Measurements from ENCODE around the gene TEN1. TPM values are rescaled to one million over a fixed set of nuclear protein-coding genes. Genes with fewer than 3 reads are reported as not detected.
A peak's percentile ranks its signal among the peaks of the same experiment; 100 is the strongest.

The TEN1 gene, protein sequence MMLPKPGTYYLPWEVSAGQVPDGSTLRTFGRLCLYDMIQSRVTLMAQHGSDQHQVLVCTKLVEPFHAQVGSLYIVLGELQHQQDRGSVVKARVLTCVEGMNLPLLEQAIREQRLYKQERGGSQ
- total RNA-seq, result 10 to 100 TPM; 13.4 to 20.5 TPM

DNA sequence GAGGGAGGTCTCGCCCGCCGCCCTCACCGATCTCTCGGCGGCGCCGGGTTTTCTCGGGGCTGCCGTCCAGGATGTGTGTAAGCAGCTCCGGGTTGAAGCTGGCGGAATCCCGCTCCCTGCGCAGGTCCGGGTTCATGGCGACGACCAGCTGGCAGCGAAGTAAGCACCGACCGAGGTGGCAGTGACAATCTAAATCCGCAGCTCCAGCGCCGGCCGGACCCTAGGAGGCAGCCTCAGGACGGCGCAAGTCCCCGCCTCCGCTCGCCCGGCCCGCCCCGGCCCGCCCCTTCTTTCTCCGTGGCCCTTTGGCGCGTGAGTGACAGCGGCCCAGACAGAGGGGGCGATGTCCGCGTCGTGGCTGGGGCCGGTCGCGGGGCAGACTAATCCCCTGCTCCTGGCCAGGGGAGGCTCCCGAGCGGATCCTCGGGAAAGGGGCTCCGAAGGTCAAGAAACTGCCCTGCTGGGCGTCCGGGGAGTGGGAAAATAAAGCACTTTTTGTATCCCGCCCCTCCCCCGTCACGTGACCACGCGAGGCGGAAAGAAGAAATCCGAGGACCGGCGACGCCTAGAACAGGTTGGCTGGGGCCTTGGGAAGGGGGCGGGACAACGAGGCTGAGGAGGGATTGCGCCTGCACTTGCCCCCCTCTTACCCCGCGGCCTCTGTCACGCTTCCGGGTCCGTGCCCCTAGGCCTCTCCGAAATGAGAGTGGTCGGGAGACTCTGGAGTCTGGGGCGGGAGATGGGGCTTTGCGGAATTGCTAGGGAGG, at the start of gene TEN1, which contains the start of gene ACOX1:
TSS of gene TEN1 (plus strand) at position 303 of the 767 bp plus-strand sequence. CDS start 6,953 bp downstream, outside the sequence.
TSS of gene ACOX1 (minus strand) at position 229 of the 767 bp plus-strand sequence. CDS start at position 136, 93 bp downstream.
- peaks cover 5 to 6% of the 10 kb centered on the region in 2 donors for H3K36me3 Mint-ChIP-seq
- peak within 1 kb of the TSS; percentile 99 to 100 for H3K27ac Mint-ChIP-seq
- DNase-seq (ENCODE audit: low spot score in 2 of 2) (peak; percentile 93 to 95), ATAC-seq (peak; percentile 95 to 97)
- H3K9me3 Mint-ChIP-seq, result no peaks in the 10 kb centered on the region

DNA sequence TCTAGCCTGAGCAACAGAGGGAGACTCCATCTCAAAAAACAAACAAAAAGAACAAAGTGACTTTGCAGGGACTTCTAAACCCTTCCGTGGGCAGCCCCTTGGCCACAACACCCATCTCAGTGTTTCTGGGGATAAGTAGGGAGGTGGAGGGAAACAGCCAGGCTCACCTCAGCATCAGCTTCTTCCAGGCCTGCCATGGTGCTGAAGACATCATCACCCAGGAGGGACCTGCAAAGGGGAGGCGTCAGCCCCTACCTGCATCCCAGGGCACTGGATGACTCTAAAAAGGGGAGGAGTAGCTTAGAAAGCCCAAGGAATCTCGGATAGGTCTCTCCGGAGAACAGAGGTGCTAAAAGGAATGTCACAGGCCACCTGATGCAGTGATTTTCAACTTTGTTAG, 48.0 kb upstream of the TEN1 start:
- Mint-ChIP-seq H3K9me3 (no peaks in the 10 kb centered on the region), H3K36me3 (no peaks in the 10 kb centered on the region)
- no peak for ATAC-seq

DNA sequence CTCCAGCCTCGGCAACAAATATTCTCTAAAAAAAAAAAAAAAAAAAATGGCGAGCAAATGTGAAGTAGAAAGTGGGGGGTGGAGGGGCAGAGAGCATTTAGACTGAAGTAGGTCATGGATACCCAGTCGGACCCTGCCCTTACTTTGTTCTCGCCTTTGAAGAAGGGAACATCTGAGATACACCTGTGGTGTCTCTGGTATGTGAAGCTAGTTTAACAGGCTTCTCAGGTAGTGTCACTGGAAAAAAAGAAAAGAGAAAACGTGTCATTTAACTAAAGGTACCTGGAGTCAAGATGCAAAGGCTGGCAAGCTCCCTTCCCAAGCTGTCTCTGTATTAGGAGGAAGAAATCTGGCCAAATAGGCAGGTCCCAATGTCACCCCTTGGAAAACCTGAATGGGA, 46.2 kb upstream of the TEN1 start:
- H3K36me3 Mint-ChIP-seq, result no peaks in the 10 kb centered on the region
- ATAC-seq, result no peak
- no peaks in the 10 kb centered on the region for H3K9me3 Mint-ChIP-seq

More for the DNA sequence above, 48.0 kb upstream of the TEN1 start:
- no peak for DNase-seq (ENCODE audit: low spot score in 2 of 2)
- H3K27ac Mint-ChIP-seq, result no peak overlapping the region

DNA sequence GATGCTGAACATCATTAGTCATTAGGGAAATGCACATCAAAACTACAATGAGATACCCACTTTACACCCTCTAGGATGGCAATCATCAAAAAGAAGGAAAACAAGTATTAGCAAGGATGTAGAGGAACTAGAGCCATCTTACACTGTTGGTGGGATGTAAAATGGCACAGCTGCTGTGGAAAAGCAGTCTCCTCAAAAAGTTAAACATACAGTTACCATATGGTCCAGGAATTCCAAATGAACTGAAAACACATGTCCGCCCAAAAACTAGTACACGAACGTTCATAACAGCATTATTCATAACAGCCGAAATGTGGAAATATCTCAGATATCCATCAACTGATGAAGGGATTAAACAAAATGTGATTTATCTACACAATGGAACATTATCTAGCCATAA, 45.2 kb upstream of the TEN1 start:
- no peaks in the 10 kb centered on the region for H3K36me3 Mint-ChIP-seq
- ATAC-seq (no peak), DNase-seq (ENCODE audit: low spot score in 2 of 2) (no peak)
- H3K9me3 Mint-ChIP-seq, result no peaks in the 10 kb centered on the region
- H3K27ac Mint-ChIP-seq, result no peak overlapping the region

More for the DNA sequence above, 46.2 kb upstream of the TEN1 start:
- DNase-seq (ENCODE audit: low spot score in 2 of 2), result no peak
- H3K27ac Mint-ChIP-seq, result no peak overlapping the region

DNA sequence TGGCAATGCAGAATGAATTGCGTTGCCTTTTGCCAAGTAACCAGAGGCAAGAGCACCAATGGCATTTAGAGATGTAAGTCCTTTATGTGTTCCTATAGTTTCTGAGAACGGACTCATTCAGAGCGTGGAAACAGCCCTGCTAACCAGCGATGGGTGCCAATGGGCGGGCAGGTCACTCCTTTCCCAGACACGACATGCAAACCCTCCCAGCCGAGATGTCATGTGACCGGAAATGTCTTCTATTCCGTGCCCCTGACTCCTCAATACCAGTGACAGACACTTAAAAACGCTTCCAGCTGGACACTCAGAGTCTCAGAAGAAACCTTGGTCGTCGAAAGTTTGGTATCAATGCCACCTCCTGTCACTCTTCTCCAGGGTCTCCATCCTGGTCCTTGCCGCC, 41.4 kb upstream of the TEN1 start:
- ATAC-seq (no peak), DNase-seq (ENCODE audit: low spot score in 2 of 2) (no peak)
- no peaks in the 10 kb centered on the region for H3K9me3 Mint-ChIP-seq
- no peak overlapping the region for H3K27ac Mint-ChIP-seq
- no peaks in the 10 kb centered on the region for H3K36me3 Mint-ChIP-seq

DNA sequence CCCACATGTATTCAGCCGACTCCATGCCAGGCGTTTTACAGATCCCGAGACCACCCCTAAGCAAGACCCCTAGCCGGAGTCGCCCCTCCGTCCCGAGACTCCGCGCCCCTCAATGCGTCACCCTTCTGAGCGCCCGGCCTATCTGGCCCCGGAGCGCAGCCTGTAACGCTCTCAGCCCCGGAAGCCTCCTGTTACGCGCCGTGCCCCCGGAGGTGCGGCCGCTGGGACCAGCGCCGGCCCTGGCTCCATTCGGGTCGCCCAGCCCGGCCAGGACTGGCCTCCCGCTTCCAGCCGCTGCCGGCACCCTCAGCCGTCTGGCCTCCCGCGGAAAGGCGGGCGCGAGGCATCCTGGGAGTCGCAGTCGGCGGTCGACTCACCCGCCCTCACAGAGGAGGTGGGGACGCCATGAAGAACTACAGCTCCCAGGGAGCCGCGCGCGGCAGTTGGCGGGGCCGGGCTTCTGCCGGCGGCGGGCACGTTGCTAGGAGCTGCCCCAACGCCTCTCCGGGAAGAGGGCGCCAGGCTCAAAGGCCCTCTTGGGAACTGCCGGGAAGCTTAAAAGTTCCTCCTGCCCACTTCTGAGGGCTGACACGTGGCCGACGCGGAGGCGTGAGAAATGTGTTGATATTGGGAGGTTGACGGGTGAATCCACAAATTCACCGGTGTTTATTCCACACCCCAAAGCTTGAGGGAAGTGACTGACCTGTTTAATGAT, 38.2 kb upstream of the TEN1 start, which contains the start of gene FBF1:
TSS of gene FBF1 (minus strand) at position 316 of the 715 bp plus-strand sequence. CDS start 2,893 bp downstream, outside the sequence.
- DNase-seq (ENCODE audit: low spot score in 2 of 2), result peak; percentile 89 to 90
- peak; percentile 99 for ATAC-seq
- no peaks in the 10 kb centered on the region for H3K36me3 Mint-ChIP-seq

DNA sequence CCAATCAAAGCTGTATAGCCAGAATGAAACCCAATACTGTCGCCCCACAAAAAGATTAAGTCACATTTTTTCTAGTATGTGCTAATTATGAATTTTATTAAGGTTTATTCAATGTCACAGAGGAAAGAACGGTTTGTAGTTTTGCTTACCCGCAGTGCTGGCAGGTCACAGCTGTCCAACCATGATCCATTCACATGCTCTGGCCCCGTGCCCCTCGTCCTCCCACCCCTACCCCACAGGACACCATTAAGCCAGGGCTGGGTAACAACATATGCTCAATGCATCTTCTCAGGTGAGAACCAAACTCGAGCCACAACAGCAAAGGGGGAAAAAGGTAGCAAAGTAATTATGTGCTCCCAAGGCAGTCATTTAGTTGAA, 37.6 kb upstream of the TEN1 start:
- no peaks in the 10 kb centered on the region for H3K9me3 Mint-ChIP-seq
- ATAC-seq (no peak), DNase-seq (ENCODE audit: low spot score in 2 of 2) (no peak)
- peak overlapping the region; percentile 91 to 94 for H3K27ac Mint-ChIP-seq
- H3K36me3 Mint-ChIP-seq, result no peaks in the 10 kb centered on the region

More for the DNA sequence above, 38.2 kb upstream of the TEN1 start, which contains the start of gene FBF1:
- no peaks in the 10 kb centered on the region for H3K9me3 Mint-ChIP-seq
- H3K27ac Mint-ChIP-seq, result peak within 1 kb of the TSS; percentile 92 to 94

DNA sequence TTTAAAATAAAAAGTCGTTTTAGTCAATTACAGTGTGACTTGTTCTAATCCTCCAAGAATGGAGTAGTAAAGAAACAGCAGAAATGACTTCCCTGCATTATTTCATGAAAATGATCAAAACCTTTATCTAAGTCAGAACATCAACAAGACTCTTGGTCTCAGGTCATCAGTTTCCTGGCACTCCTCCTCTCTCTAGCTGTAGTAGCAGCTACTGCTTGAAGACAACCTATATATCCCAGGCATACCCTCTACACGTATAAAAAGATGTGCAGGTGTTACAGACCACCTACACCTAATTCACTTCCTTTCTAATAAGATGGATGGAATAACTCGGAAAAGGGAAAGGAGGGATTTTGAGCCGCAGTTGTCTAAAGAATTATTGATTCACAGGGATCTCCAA, 36.6 kb upstream of the TEN1 start:
- Mint-ChIP-seq H3K27ac (no peak overlapping the region), H3K9me3 (no peaks in the 10 kb centered on the region), H3K36me3 (no peaks in the 10 kb centered on the region)
- DNase-seq (ENCODE audit: low spot score in 2 of 2) (no peak), ATAC-seq (no peak)

DNA sequence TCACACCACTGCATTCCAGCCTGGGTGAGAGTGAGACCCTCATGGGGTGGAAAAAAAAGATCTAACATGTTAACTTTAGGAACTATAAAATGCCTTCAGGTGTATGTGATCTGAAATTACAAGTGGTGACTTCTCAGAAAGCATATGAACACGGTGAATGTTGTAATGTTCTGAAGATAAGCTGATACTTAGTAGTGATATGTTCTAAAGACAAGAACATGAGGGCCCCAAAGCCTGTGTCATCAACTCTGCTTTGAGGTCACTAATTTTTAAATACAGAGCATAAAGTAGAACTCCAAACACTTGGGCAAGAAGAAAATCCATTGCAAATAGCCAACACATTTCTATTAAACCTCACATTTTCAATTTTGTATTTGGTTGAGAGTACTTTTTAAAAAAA, 35.5 kb upstream of the TEN1 start:
- H3K9me3 Mint-ChIP-seq, result no peaks in the 10 kb centered on the region
- H3K27ac Mint-ChIP-seq, result peak overlapping the region in 1 of 2 donors; percentile 9
- no peak for ATAC-seq
- H3K36me3 Mint-ChIP-seq, result no peaks in the 10 kb centered on the region
- no peak for DNase-seq (ENCODE audit: low spot score in 2 of 2)

DNA sequence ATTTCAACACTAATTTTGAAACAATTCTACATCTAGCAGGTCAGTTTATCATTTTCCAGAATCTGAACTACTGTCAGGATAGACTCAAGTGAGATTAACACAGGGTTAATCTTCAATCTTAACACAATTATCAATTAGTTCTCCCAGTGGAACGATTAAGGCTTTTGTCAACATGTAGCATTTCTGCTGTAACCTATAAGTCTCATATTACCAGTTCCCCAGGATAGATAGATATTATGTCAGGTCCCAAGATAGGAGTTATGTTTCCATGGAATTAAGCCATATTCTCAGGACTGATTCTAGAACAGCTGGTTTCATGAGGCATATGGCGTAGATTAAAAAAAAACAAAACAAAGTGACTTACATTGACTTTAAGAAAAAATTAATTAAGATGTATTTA, 33.8 kb upstream of the TEN1 start:
- no peak overlapping the region for H3K27ac Mint-ChIP-seq
- DNase-seq (ENCODE audit: low spot score in 2 of 2), result no peak

DNA sequence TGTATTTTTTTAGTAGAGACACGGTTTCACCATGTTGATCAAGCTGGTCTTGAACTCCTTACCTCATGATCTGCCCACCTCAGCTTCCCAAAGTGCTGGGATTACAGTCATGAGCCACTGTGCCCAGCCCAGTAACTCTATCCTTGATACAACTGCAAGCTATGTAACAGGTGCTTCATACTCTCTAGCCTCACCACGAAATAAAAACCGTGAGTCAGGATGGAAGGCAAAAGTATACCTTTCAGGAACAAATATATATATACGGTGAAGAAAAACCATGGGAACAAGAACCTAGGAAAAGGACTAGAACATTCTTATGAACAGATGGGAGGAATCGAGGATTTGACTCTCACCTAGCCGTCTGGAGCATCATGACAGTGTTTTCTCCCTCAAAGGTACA, 28.6 kb upstream of the TEN1 start:
- DNase-seq (ENCODE audit: low spot score in 2 of 2), result no peak
- Mint-ChIP-seq H3K27ac (peak overlapping the region in 1 of 2 donors; percentile 17), H3K36me3 (peaks cover under 1 to 5% of the 10 kb centered on the region in 2 donors)

More for the DNA sequence above, 33.8 kb upstream of the TEN1 start:
- ATAC-seq, result no peak
- peaks cover 0 to 5% of the 10 kb centered on the region in 2 donors for H3K36me3 Mint-ChIP-seq
- H3K9me3 Mint-ChIP-seq, result no peaks in the 10 kb centered on the region

DNA sequence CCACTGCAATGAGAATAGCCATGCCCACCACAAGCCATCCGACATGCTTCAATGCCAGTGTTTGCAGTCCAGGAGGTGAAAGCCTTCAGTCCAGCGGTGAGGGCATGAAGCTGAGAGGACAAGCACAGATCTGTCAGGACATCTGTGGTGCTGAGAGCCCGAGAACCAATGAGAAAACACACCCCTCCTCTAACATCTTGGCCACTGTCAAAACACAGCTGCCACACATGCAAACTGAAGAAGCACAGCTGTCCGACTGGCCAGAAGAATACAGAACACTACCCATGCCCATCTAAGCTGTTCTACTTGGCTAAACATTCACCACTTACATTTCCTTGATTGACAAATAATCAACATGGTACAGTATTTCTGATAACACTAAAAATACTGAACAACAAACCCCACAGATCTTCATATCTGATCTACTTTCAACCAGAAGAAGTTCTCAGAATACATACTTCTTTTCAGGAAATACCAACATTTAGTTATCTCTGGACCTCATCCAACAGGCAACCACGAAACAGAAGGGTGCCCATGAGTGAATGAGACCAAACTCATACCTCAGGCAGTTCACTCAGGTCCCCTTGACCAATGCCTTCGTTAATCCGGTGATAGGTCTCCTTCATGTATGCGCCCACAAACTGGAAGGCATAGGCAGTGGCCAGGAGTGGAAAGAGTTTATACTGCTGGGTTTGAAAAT, 28.0 kb upstream of the TEN1 start:
- ATAC-seq, result no peak
- H3K9me3 Mint-ChIP-seq, result no peaks in the 10 kb centered on the region
- H3K27ac Mint-ChIP-seq, result peak overlapping the region; percentile 17 to 33
- no peak for DNase-seq (ENCODE audit: low spot score in 2 of 2)
- peaks cover 5% of the 10 kb centered on the region in 2 donors for H3K36me3 Mint-ChIP-seq

More for the DNA sequence above, 28.6 kb upstream of the TEN1 start:
- ATAC-seq, result no peak
- H3K9me3 Mint-ChIP-seq, result no peaks in the 10 kb centered on the region

DNA sequence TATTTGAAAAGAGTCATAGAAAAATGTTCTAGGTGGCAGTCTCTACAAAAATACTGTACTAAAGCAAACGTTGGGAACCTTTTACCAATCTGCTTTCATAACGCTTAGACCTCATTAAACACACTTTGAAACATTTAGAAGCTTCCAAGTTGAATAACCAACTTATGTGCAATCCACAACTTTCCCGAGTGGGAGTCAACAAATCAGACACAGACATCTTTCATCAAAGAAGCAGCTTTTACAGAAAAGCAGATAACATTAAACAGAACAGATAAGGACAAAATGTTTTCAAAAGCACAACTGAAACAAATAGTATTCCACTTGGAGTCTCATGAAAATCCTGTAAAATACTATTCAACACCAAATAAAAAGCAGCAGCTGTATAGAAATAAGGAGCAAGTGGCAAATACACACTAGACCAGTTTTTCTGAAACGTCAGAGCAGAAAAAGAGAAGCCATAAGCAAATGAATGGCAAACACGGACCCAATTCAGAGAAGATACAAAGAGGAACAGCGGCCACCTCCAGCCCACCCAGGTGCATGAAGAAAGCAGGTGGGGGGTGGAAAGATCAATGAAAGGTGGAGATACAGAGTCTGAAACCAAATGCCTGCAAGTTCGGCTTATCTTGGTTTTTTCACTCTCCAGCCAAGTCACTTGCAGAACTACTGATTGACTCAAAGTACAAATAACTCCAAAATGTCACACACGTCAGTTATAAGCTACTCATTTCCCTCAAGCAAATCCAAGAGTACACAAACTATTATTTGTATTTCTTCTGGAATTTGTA, 19.8 kb upstream of the TEN1 start:
- peaks cover 5 to 6% of the 10 kb centered on the region in 2 donors for H3K36me3 Mint-ChIP-seq
- H3K9me3 Mint-ChIP-seq, result no peaks in the 10 kb centered on the region
- DNase-seq (ENCODE audit: low spot score in 2 of 2) (no peak), ATAC-seq (no peak)
- H3K27ac Mint-ChIP-seq, result no peak overlapping the region

DNA sequence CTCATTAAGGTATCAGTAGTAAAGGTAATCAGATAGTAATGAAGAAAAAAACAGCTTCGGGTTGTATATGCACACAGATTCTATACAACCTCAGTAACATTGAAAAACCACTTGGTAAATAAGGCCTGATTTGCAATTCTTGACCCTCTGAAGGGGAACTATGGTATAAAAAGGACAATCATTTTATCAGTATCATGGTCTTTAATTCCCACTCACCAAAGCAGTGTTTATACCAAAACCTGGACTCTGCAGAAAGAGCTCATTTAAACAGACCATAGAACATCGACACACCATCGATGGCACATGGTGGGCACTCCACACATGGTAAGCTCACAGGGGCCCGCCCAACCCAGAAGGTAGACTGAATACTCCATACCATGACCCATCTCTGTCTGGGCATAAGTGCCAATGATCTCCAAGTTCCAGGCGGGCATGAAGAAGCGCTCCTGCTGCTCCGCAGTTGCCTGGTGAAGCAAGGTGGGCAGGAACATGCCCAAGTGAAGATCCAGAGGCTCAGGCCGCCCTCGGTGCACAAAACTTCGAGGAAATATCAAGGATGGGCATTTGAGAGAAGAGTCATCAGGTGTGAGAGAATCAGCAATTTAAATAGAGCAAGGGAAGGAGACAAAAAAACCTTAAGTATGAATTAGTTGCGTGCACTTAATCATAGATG, 19.1 kb upstream of the TEN1 start:
- H3K36me3 Mint-ChIP-seq, result peaks cover 5 to 6% of the 10 kb centered on the region in 2 donors
- H3K27ac Mint-ChIP-seq, result no peak overlapping the region
- no peak for ATAC-seq
- DNase-seq (ENCODE audit: low spot score in 2 of 2), result no peak
- no peaks in the 10 kb centered on the region for H3K9me3 Mint-ChIP-seq

DNA sequence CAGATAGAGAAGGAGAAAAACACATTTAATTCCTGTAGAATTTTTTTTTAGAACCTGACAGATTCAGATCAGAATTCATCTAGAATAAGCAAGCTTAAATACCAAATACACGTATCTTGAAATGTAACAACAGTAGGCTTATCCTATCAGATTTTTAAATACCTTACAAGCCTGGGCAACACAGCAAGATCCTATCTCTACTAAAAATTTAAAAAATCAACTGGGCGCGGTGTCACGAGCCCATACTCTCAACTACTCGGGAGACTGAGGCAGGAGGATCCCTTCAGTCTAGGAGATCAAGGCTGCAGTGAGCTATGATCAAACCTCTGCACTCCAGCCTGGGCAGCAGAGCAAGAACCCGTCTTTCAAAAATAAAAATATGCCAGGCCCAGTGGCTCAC, 13.6 kb upstream of the TEN1 start:
- no peak for DNase-seq (ENCODE audit: low spot score in 2 of 2)
- Mint-ChIP-seq H3K27ac (no peak overlapping the region), H3K36me3 (no peaks in the 10 kb centered on the region), H3K9me3 (no peaks in the 10 kb centered on the region)
- no peak for ATAC-seq
